ENCODE data around the gene SLC20A1.

The SLC20A1 gene

GRCh38 chr2:112625474-112626114, 20.1 kb upstream of the SLC20A1 start:
- DNase-seq = no peak

- peak; percentile 69 for DNase-seq
Observed at GRCh38 chr2:112626604-112627059, 19.1 kb upstream of the SLC20A1 start.

- DNase-seq = peak; percentile 91
Observed at GRCh38 chr2:112627060-112628040, 18.4 kb upstream of the SLC20A1 start.

GRCh38 chr2:112629224-112629623, 16.5 kb upstream of the SLC20A1 start:
- DNase-seq = no peak

GRCh38 chr2:112629823-112630222, 15.9 kb upstream of the SLC20A1 start:
- no peak for DNase-seq

GRCh38 chr2:112630268-112630667, 15.5 kb upstream of the SLC20A1 start:
- DNase-seq = no peak

- DNase-seq = no peak
Observed at GRCh38 chr2:112633708-112634107, 12.0 kb upstream of the SLC20A1 start.

GRCh38 chr2:112634153-112634873, 11.4 kb upstream of the SLC20A1 start:
- no peak for DNase-seq

- DNase-seq = no peak
Observed at GRCh38 chr2:112634874-112635157, 10.9 kb upstream of the SLC20A1 start.

GRCh38 chr2:112636605-112637288, 9.0 kb upstream of the SLC20A1 start:
- no peak for DNase-seq

- no peak for DNase-seq
Observed at GRCh38 chr2:112637289-112637660, 8.5 kb upstream of the SLC20A1 start.

GRCh38 chr2:112639936-112640335, 5.8 kb upstream of the SLC20A1 start:
- DNase-seq = no peak

GRCh38 chr2:112640467-112640799, 5.3 kb upstream of the SLC20A1 start:
- DNase-seq = no peak

GRCh38 chr2:112640800-112641675, 4.7 kb upstream of the SLC20A1 start:
- peak; percentile 54 for DNase-seq

GRCh38 chr2:112641701-112642100, 4.0 kb upstream of the SLC20A1 start:
- DNase-seq = no peak

GRCh38 chr2:112642561-112642960, 3.2 kb upstream of the SLC20A1 start:
- DNase-seq = no peak

GRCh38 chr2:112642966-112643365, 2.8 kb upstream of the SLC20A1 start:
- DNase-seq = no peak

- no peak for DNase-seq
Observed at GRCh38 chr2:112643488-112643887, 2.3 kb upstream of the SLC20A1 start.

- peak; percentile 74 for DNase-seq
Observed at GRCh38 chr2:112644155-112644932, 1.4 kb upstream of the SLC20A1 start.

GRCh38 chr2:112644933-112645309, 818 bp upstream of the SLC20A1 start:
- DNase-seq = peak; percentile 64

GRCh38 chr2:112646102-112646719, 472 bp downstream of the SLC20A1 start:
- no peak for DNase-seq

All from kidney glomerular epithelial cell (primary cell).